HG03139 (cell line): ENCODE measurements around the gene FER1L5.
"Not testable (repeated sequence)": the region's sequence is repeated elsewhere in the genome, so short reads cannot be mapped to it uniquely, and the experiment has no call there.

Source experiments
- ATAC-seq: cut with Tn5 transposase; IDR thresholded peaks from one replicate; pipeline ENCODE4 v1.9.1; 2021; ENCODE audit not compliant: unreplicated experiment

FER1L5 gene

DNA sequence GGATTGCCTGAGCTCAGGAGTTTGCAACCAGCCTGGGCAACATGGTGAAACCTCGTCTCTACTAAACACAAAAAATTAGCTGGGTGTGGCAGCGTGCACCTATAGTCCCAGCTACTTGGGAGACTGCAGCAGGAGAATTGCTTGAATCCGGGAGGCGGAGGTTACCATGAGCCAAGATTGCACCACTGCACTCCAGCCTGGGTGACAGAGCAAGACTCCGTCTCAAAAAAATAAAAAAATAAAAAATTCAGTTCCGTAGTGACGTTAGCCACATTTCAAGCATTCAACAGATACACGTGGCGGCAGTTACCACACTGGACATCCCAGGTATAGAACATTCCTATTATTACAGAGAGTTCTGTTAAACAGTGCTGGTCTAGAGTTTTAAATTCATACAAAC lies 8.9 kb upstream of the FER1L5 start:
- ATAC-seq, result no peak

DNA sequence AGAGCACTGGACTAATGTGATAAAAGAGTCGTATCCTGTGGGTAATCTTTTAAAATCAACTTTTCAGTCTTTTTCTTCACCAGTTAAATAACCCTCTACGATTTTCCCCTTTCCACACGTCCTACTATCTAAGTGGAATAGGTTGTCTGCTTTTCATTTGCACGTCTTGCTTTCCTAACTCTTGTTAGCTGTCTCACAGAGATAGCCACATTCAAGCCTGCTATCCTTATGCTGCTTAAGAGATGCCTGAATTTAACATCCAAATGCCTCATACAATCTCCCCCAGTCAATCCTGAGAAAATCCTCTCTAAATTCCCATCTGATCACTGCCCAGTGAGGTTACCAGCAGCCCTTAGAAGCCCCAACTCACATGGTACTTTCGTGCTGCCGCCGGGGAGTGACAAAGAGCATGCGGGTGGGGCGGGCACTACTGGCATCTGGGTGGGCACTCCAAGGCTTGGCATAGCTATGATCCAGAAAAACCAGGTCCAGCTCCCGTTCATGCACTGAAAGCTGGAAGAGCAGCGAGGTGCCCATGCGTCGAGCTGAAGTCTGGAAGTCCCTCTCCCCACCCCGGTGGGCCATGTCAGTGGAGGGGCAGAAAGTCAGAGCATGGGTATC lies 5.9 kb upstream of the FER1L5 start:
- no peak for ATAC-seq

DNA sequence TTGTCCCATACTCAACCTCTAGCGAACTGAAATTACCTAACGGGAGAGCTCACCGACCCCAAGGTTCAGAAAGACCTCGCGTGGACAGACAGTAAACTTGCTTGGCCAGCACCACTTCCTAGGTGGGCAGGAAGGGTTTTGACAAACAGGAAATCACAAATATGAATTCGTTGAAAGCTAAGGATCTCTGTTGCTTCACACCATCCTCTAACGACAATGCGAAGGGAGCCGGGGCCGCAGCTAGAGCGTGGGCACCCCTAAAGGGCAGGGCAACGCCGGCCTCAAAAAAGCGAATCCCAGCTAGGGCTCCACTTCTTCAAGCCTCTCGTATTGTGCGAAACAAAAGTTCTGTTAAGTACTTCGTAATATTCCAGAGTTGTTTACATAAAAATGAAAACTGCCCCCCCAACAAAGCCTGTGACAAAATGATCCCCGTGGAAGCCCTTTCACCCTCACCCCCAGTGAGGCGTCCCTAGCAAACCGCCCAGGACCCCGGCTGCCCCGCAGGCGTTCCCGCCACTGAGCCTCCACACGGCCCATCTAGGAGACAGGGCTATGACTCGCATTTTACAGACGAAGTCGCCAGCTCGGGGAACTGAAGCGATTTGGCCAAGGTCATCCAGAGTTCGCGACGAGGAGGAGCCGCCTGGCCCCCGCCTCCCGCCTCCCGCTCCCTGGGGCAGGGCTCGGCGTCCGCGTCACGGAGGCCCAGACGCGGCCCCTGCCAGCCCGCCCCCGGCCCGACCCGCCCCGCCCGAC lies 5.0 kb upstream of the FER1L5 start:
- peak; percentile 71 for ATAC-seq

DNA sequence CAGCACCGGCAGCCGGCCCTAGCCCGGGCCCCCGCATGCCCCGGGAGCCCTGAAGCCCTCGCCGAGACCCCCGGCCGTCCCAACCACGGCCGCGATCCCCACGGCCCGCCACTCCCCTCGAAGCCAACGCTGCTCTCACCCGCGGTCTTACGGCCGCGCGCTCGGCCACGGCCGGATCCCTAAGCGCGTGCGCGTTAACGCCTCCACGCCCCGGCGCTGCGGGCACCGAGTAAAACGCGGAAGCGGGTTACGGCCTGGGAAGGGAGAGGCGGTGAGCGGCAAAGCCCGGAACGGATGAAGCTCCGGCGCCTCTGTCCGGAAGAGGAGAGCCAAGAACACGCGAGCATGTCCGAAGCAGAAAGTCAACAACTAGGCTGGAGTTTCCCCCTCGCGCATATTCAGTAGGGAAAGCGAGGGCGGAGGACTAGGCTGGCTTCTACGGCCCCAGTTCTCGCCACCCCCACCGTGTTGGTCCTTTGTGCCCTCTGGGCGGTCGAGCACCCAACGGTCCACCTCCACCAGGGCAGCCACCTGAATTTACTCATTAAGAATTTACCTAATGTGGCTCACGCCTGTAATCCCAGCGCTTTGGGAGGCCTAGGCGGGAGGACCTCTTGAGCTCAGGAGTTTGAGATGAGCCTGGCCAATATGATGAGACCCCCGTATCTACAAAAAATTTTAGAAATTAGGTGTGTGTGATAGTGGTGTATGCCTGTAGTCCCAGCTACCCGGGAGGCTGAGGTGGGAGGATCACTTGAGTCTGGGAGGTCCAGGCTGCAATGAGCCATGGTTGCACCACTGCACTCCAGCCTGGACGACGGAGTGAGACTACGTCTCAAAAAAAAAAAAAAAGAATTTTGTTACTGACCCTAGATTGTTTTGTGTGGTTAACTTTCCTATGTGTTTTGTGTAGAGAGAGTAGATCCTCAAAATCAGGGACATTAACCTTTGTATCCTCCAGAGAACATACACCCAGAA lies 4.1 kb upstream of the FER1L5 start, which contains the start of gene KANSL3:
KANSL3 (minus strand) TSS at position 169 of the 978 bp plus-strand sequence. CDS start 1,177 bp downstream, outside the sequence.
- ATAC-seq, result peak; percentile 67

DNA sequence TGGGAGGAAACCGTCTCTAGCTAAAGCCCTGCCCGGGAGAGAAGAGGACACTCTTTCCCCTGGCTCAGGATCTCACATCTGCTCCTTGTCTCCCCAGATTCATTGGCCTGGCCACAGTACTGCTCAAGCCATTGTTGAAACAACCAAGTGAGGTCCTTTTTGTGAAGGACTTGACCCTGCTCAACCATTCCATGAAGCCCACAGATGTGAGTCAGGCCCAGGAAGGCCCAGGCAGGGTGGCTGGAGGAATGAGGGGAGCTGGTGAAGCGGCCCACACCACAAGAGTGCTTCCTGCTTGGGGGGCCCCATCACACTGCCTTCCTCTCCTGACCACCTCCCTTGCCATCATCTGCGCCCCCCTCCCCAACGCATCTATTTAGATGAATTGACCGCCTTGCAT lies 5.1 kb downstream of the FER1L5 start:
- no peak for ATAC-seq

DNA sequence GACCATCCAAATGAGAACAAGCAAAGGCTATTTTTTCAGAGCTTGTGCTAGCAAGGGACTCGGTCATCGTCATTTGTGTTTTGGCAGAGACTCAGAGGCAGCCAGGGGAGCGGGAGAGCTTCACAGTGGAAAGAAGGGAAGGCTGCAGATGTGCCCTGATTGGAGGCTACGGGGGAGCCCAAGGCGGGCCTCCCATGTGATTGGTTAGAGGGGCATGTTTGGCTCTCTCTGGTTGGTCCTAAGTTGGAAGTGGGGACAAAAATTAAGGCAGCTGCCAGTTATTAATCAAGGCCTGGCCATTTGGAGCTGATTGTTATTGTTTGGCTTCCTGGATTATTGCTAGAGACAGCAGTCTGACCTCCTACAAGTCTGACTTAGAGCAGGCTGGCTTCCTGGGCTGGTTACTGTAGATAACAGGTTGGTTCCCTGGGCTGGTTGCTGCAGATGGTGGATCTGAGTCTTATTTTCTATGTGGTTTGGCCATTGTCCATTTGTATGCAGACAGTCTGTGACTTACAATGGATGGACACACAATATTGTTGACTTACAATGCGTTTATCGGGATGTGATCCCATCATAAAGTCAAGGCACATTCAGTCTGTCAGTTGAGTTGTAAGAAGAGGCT lies 5.9 kb downstream of the FER1L5 start:
- no peak for ATAC-seq

DNA sequence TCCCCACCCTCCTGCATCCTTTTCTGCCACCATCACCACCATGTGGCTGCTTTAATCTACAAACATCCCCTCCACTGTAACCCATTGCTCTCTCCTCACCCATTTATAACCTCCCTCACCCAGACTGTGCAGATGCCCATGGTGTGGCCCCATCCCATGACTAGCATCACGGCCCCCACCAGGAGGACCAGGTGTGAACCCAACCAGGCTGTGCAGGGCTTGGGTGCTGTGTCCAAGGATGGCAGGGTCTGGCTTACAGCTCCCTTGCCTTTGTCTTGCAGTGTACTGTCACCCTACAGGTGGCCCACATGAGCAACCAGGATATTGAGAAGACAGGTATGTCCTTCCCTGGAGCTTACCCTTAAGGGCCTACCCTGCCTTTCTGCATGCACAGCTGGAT lies 6.8 kb downstream of the FER1L5 start:
- no peak for ATAC-seq

DNA sequence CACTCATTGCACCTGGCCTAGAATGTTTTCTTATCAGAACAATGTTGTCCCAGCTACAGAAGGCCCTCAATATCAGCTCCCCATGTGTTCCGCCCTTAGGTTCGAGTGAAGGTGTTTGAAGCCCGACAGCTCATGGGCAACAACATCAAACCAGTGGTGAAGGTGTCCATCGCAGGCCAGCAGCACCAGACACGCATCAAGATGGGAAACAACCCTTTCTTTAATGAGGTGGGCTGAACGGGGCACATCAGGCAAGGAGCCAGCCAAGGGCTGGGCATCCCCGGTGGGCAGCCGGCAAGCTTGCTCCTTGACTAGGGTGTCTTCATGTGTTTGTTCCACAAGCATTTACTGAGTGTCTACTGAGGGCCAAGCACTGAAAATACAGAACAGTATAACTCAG lies 9.2 kb downstream of the FER1L5 start:
- ATAC-seq, result no peak

DNA sequence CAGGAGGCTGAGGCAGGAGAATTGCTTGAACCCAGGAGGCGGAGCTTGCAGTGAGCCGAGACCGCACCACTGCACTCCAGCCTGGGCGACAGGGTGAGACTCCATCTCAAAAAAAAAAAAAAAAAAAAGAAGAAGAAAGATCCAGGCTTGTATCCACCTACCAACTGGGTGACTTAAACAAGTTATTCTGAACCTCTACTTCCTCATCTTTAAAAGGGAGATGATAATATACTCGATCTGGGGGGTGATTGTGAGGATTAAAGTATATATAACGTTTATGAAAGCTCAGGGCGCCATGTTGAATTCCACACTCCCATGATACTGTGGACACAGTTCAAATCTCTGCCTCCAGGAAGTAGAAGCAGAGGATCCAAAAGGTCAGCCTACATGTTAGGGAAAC lies 12.2 kb downstream of the FER1L5 start:
- ATAC-seq, result not testable (repeated sequence)

DNA sequence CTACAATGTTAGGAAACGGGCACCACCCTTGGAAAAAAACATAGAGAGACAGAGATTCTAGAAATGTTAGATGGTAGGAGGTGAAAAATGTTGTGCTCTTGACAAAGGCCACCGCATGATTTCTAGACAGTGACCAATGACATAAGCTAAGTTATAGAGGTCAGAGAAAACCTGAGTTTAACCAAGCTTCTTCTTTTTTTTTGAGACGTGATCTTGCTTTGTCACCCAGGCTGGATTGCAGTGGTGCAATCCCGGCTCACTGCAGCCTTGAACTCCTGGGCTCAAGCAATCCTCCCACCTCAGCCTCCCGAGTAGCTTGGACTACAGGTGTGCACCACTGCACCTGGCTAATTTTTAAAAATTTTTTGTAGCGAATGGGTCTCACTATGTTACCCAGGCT lies 13.0 kb downstream of the FER1L5 start:
- no peak for ATAC-seq

DNA sequence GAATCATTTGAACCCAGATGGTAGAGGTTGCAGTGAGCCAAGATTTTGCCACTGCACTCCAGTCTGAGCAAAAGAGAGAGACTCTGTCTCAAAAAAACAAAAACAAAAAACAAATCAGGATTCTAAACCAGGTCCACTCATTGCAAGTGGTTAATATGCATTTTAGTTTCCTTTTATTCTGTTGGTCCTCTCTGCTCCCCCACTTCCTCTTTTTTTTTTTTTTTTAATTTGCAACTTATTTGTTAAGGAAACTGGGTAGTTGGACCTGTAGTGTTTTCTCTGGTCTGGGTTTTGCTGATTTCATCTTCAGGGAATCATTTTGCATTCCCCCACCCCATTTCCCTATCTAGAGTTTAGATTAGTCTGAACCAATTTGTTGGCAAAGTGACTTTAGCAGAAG lies 14.0 kb downstream of the FER1L5 start:
- no peak for ATAC-seq

DNA sequence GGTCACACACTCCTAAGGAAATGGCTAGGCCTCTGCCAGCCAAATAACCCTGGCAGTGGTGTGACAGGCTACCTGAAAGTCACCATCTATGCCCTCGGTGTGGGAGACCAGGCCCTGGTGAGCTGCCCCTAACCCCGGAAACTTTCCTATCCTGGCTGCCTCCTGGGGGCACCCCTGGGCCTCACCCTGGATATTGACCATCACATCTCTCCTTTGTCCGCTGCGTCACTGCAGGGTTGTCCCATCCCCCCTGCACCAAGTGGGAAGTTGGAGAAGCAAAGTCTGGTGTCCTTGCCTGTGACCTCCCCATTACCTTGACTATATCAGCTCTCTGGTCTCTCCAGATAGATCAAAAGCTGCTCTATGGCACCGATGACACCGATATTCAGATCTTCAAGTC lies 18.8 kb downstream of the FER1L5 start:
- ATAC-seq, result no peak

DNA sequence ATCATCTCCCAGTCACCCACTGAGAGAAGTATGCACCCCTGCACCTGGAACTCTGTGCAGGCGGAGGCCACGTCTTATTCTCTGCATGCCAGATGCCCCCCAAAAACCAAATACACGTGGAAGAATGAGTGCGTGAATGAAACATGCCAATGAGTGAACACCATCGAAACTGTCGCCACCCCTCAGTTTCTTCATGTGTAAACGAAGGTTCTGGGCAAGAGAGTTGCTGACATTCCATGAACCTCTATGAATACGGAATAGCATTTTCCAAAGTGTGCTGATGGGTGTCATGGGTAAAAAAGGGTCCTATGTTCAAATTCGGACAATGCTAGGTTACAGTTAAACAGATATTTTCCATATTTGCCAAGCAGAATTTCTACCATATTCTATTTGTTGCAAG lies 19.8 kb downstream of the FER1L5 start:
- ATAC-seq, result no peak

DNA sequence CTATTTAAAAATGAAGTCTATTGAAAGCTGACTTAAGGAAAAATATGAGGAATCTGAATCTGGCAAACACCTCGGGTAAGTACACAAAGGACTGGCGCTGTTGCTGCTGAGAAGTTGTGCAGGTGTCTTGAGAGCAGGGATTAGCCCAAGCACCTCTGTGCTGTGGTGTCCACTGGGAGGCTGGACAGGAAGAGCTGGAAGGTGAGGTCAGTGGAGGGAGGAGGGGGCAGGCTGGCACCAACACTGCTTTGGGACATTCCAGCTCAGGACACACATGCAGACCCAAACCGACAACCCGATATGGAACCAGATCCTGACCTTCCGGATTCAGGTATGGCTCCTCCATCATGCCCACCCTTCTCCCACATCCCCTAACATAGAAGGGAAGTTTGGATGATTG lies 20.6 kb downstream of the FER1L5 start:
- no peak for ATAC-seq

DNA sequence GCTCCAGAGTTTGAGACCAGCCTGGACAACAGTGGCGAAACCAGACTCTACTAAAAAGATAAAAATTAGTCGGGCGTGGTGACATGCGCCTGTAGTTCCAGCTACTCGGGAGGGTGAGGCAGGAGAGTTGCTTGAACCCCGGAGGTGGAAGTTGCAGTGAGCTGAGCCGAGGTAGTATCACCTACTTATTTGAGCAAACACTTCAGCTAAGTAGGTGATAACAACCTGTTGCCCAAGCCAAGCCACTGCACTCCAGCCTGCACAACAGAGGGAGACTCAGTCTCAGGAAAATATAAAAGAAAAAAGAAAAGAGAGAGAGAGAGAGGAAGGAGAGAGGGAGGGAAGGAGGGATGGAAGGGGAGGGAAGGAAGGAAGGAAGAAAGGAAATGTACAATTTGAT lies 21.3 kb downstream of the FER1L5 start:
- ATAC-seq, result no peak

DNA sequence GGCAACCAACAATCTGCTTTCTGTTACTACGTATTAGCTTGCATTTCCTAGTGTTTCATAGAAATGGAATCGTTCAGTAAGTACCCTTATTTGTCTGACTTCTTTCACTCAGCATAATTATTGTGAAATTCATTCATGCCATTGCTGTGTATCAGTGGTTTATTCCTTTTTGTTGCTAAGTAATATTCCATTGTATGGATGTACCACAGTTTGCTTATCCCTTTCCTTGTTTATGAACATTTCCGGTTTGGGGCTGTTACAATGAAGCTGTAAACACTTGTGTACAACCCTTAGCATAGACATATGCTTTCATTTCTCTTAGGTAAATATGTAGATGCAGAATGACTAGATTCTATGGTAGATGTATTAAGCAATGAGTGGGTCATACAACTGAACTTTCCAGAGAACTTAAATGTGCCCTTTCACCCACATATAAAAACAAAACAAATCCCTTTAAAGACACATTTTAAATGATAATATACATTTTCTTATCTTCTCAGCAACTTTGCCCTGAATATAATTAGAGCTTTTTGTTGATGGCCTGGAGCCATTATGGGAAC lies 21.9 kb downstream of the FER1L5 start:
- no peak for ATAC-seq

DNA sequence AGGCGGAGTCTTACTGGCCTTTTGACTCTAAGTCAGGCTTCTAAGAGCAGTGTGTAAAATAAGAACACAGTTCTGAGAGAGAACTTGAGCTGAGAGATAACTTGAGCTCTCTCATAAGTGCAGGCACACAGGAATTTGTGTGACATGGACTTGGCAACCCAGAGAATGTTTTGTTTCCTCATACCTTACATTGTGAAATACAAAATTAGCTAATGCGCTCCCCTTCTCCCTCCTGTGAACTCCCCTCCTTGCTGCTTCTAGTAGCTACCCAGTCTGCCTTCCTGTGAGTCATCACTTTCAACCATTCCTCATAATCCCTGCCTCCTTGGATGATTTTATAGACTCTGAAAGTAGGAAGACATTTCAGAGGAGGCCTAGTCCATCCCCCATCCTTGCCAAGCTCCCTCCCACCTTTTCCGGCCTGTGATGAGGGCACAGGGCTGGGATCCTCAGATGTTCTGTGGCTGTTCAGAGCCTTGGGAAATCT lies 22.6 kb downstream of the FER1L5 start:
- ATAC-seq, result no peak

DNA sequence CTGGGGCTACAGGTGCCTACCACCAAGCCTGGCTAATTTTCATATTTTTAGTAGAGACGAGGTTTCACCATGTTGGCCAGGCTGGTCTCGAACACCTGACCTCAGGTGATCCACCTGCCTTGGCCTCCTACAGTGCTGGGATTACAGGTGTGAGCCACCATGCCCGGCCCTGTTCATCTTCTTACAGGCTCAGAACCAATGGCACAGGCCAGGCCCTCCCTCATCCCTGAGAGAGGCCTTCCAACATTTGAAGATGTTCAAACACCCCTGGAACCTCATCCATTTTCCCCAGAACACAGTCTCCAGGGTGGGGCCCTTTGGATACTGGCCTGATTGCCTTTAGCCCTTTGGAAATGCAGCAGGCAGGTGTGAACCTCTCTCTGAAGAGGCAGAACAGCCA lies 23.2 kb downstream of the FER1L5 start:
- ATAC-seq, result not testable (repeated sequence)

DNA sequence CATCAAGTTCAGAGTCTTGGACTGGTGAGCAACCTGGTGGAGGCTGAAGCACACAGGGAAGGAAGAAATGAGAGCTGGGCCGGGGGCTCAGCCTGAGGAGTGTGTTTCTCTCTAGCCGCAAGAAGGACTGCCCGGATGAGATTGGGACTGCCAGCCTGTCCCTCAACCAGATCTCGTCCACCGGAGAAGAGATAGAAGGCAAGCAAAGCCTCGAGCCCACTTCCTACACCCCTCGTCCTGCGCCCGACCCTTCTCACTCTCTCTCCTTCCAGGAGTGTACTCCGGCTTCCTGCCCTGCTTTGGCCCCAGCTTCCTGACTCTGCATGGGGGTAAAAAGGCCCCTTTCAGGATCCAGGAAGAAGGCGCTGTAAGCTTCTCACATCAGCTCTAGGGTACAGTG lies 26.2 kb downstream of the FER1L5 start:
- no peak for ATAC-seq

DNA sequence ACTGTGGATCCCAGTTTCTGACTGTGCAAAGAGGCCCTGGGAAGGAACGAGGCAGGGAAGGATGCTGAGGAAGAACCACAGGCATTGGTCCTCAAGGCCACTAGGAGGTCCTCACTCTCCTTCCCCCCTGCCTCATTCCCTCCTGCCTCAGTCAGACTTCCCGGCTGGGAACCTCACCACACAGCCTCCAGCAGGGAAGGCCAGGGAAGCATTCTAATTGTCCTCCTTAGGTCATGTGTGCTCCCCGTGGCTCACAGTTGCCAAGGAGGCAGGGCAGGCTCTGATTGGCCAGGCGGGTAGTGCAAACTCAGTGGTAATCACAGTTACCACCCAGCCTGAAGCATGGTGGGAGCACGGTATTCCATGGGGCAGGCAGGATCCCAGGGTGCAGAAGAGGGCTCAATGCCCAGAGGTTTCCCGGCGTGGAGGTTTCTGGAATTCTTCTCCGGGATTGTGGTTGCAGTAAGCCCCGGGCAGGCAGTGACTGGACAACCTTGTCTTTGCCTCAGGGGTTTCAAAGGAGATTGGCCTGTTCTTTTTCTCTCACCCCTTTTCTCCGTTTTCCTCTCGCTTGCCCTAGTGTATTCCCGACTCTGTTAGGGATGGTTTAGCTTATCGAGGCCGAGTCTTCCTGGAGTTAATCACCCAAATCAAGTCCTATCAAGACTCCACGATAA lies 27.1 kb downstream of the FER1L5 start:
- no peak for ATAC-seq
